HepG2 (cell line): Measurements from ENCODE around the gene PTH. TPM values are rescaled to one million over a fixed set of nuclear protein-coding genes. Genes with fewer than 3 reads are reported as not detected.

Experiments
- AKAP8 ChIP-seq: sonication (generic); formaldehyde crosslinking; IDR thresholded peaks from 2 replicates; pipeline ENCODE4 v1.5.1; 2020; ENCODE audit warnings: mild to moderate bottlenecking, missing genetic modification reagents
- ARNT ChIP-seq: fragments of 450-650 bp; IDR thresholded peaks from 2 replicates; pipeline ENCODE4 v1.6.1; 2017
- ATAD3A ChIP-seq: sonication (generic); formaldehyde crosslinking; IDR thresholded peaks from 2 replicates; pipeline ENCODE4 v1.4.0; 2020; ENCODE audit warnings: missing genetic modification reagents
- ELF4 ChIP-seq: sonication (generic); formaldehyde crosslinking; IDR thresholded peaks from 2 replicates; pipeline ENCODE4 v1.5.0; 2020; ENCODE audit warnings: missing genetic modification reagents, mild to moderate bottlenecking, moderate library complexity, borderline replicate concordance
- FIP1L1 ChIP-seq: fragments of 200-400 bp; formaldehyde crosslinking; IDR thresholded peaks from 2 replicates; pipeline ENCODE4 v1.6.1; 2018; ENCODE audit warnings: low read depth, mild to moderate bottlenecking, low read length, moderate library complexity, borderline replicate concordance; ENCODE audit not compliant: insufficient read depth
- FOSL2 ChIP-seq: sonication (generic); formaldehyde crosslinking; IDR thresholded peaks from 2 replicates; pipeline ENCODE4 v1.4.0; 2020; ENCODE audit warnings: missing genetic modification reagents
- FOXO4 ChIP-seq: sonication (generic); formaldehyde crosslinking; conservative IDR thresholded peaks from 2 replicates; pipeline ENCODE4 v1.8.1; 2023; ENCODE audit warnings: missing genetic modification reagents
- GPBP1L1 ChIP-seq: sonication (generic); formaldehyde crosslinking; IDR thresholded peaks from 2 replicates; pipeline ENCODE4 v1.5.0; 2020; ENCODE audit warnings: mild to moderate bottlenecking, missing genetic modification reagents
- HBP1 ChIP-seq: IDR thresholded peaks from 2 replicates; pipeline ENCODE4 v1.6.1; 2016; ENCODE audit warnings: low read depth, control low read depth
- HHEX ChIP-seq: IDR thresholded peaks from 2 replicates; pipeline ENCODE4 v1.6.1; 2016; ENCODE audit warnings: control low read depth
- HNRNPH1 ChIP-seq: fragments of 200-400 bp; formaldehyde crosslinking; optimal IDR thresholded peaks from 2 replicates; pipeline ENCODE3; 2017; ENCODE audit warnings: mild to moderate bottlenecking, low read depth, low read length
- JUND ChIP-seq: sonication (generic); formaldehyde crosslinking; IDR thresholded peaks from 2 replicates; pipeline ENCODE4 v1.8.0; 2022; ENCODE audit warnings: mild to moderate bottlenecking, missing genetic modification reagents
- KAT2B ChIP-seq: fragments of 150-350 bp; IDR thresholded peaks from 2 replicates; pipeline ENCODE4 v1.6.1; 2014; ENCODE audit warnings: low read depth, low read length, borderline replicate concordance
- KAT8 ChIP-seq: IDR thresholded peaks from 2 replicates; pipeline ENCODE4 v1.6.1; 2016; ENCODE audit warnings: missing genetic modification reagents, missing compliant biosample characterization
- KDM2A ChIP-seq: sonication (generic); formaldehyde crosslinking; IDR thresholded peaks from 2 replicates; pipeline ENCODE4 v1.4.0; 2020; ENCODE audit warnings: low read depth, missing genetic modification reagents, borderline replicate concordance
- MEF2D ChIP-seq: sonication (generic); formaldehyde crosslinking; IDR thresholded peaks from 2 replicates; pipeline ENCODE4 v1.5.1; 2020; ENCODE audit warnings: mild to moderate bottlenecking, missing genetic modification reagents
- NR3C1 ChIP-seq: sonication (generic); formaldehyde crosslinking; IDR thresholded peaks from 2 replicates; pipeline ENCODE4 v1.4.0; 2020; ENCODE audit warnings: missing genetic modification reagents
- SMAD9 ChIP-seq: sonication (generic); formaldehyde crosslinking; IDR thresholded peaks from 2 replicates; pipeline ENCODE4 v1.5.1; 2020; ENCODE audit warnings: mild to moderate bottlenecking, missing genetic modification reagents
- ZBTB7A ChIP-seq: sonication (generic); formaldehyde crosslinking; IDR thresholded peaks from 2 replicates; pipeline ENCODE4 v1.8.0; 2022; ENCODE audit warnings: mild to moderate bottlenecking, missing genetic modification reagents
- ZBTB7B ChIP-seq: sonication (generic); formaldehyde crosslinking; IDR thresholded peaks from 2 replicates; pipeline ENCODE4 v1.4.0; 2020; ENCODE audit warnings: missing genetic modification reagents
- ZNF280B ChIP-seq: sonication (generic); formaldehyde crosslinking; IDR thresholded peaks from 2 replicates; pipeline ENCODE4 v1.5.0; 2020; ENCODE audit warnings: missing genetic modification reagents, mild to moderate bottlenecking, borderline replicate concordance
- ZNF33A ChIP-seq: sonication (generic); formaldehyde crosslinking; IDR thresholded peaks from 2 replicates; pipeline ENCODE4 v1.5.1; 2020; ENCODE audit warnings: missing genetic modification reagents, mild to moderate bottlenecking, moderate library complexity, borderline replicate concordance
- ZNF460 ChIP-seq: sonication (generic); formaldehyde crosslinking; IDR thresholded peaks from 2 replicates; pipeline ENCODE4 v1.5.1; 2020; ENCODE audit warnings: missing genetic modification reagents, mild to moderate bottlenecking, borderline replicate concordance
- ZNF570 ChIP-seq: sonication (generic); formaldehyde crosslinking; IDR thresholded peaks from 2 replicates; pipeline ENCODE4 v1.4.0; 2020; ENCODE audit warnings: mild to moderate bottlenecking, missing genetic modification reagents, borderline replicate concordance
- ZSCAN30 ChIP-seq: sonication (generic); formaldehyde crosslinking; IDR thresholded peaks from 2 replicates; pipeline ENCODE4 v1.5.0; 2020; ENCODE audit warnings: mild to moderate bottlenecking, missing genetic modification reagents
- polyA plus RNA-seq, 8 experiments: library from polyadenylated mRNA; depleted of rRNA in 3 of 8; stranded (reverse) in 7 of 8; unstranded in 1 of 8; fragments of >200 nt; fragmentation: Illumina TruSeq in 4 of 8; extraction: Trizol in 4 of 8; gene quantifications; 2 replicates each; pipeline versions ENCODE4 v1.2.1 to v1.2.3, GENCODE V29; 2011 to 2016; ENCODE audit warnings: low read depth in 4 of 8, missing spikeins in 1 of 8, mixed read lengths in 1 of 8; ENCODE audit not compliant: insufficient read depth in 1 of 8
- total RNA-seq, 5 experiments: library from RNA; depleted of rRNA; stranded (reverse); fragments of >200 nt; fragmentation: Illumina TruSeq; extraction: Trizol; gene quantifications; 2 replicates each; pipeline ENCODE4 v1.2.3, GENCODE V29; 2016; ENCODE audit warnings: low read depth in 1 of 5

Gene PTH
- total and polyA plus RNA-seq, 2 of the 13 experiments (the other 11 are each of a cell fraction or from before 2014, with no cell fraction given): not detected

GRCh38 chr11:13462311-13462900 lies 33.4 kb downstream of the PTH start (continued):
- no peak for TF ChIP-seq HHEX (CRISPR knock-in tag)
- TF ChIP-seq HNRNPH1: no peak
- no peak for TF ChIP-seq NR3C1 (CRISPR knock-in tag)
- TF ChIP-seq GPBP1L1 (CRISPR knock-in tag): no peak
- TF ChIP-seq KAT2B: no peak
- no peak for TF ChIP-seq ARNT
- TF ChIP-seq ELF4: no peak
- TF ChIP-seq MEF2D (CRISPR knock-in tag): no peak
- TF ChIP-seq HBP1: 0 out of 2 replicates have a peak, but pooled peaks have one; percentile 27
- TF ChIP-seq ZNF33A (CRISPR knock-in tag): no peak
- TF ChIP-seq FOXO4: no peak
- no peak for TF ChIP-seq KDM2A (CRISPR knock-in tag)
- TF ChIP-seq ZNF570: no peak
- TF ChIP-seq ZNF280B: no peak
- no peak for TF ChIP-seq KAT8
- no peak for TF ChIP-seq AKAP8 (CRISPR knock-in tag)
- peak; percentile 29; the same call in 1 of the 2 replicates for TF ChIP-seq FOSL2 (CRISPR knock-in tag)
- TF ChIP-seq ATAD3A: no peak
- TF ChIP-seq ZBTB7A (CRISPR knock-in tag): no peak
- TF ChIP-seq JUND (CRISPR knock-in tag): no peak
- no peak for TF ChIP-seq FIP1L1
- peak; percentile 7; the same call in 1 of the 2 replicates for TF ChIP-seq ZBTB7B (CRISPR knock-in tag)
- no peak for TF ChIP-seq ZNF460 (CRISPR knock-in tag)
- 0 out of 2 replicates have a peak, but pooled peaks have one; percentile 39 for TF ChIP-seq SMAD9 (CRISPR knock-in tag)
- no peak for TF ChIP-seq ZSCAN30 (CRISPR knock-in tag)
- TF ChIP-seq, all 625 proteins: peak for 11
